ENCODE results near the gene PRLR.

GRCh38 chr5:35218981-35219380 lies 11.3 kb downstream of the PRLR start:
- TF ChIP-seq ZNF8 (CRISPR knock-in tag; IDR thresholded peaks at IDR 0.05) (no peak), ARNTL (CRISPR knock-in tag; IDR thresholded peaks at IDR 0.05; ENCODE audit: borderline replicate concordance, low read depth) (no peak), ZNF70 (CRISPR knock-in tag; IDR thresholded peaks at IDR 0.05) (no peak), TOX (CRISPR knock-in tag; IDR thresholded peaks at IDR 0.05; ENCODE audit: borderline replicate concordance) (no peak), RARB (CRISPR knock-in tag; IDR thresholded peaks at IDR 0.05) (no peak), ZFP30 (CRISPR knock-in tag; IDR thresholded peaks at IDR 0.05) (no peak), ISL1 (CRISPR knock-in tag; IDR thresholded peaks at IDR 0.05) (no peak)

All from SK-N-SH treated with all-trans-retinoic acid at 6 μM for 48 hours (cell line).